ENCODE results near the gene GPR12.
"Not testable (repeated sequence)": the region's sequence is repeated elsewhere in the genome, so short reads cannot be mapped to it uniquely, and the experiment has no call there.

The GPR12 gene

DNA sequence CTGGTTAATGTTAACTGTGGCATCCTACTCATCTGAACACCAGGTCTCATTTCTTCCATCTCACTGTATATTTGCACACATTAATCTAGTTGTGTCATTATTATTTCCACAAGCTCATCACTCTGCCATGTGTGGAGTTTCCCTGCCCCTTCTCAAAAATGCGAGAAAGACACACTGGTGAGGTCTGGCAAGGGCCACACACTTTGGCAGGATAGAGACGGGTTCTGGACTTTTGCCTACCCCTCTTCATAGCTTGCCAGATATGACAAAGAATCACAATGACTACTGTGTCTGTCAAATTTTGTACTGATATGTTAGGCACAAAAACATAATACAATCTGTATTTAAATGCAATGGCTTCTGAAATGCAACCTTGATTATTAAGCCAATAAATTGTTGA is 12.9 kb downstream of the GPR12 start:
- no peak for DNase-seq (ENCODE audit: low read depth in 2 of 2)

- no peak for DNase-seq (ENCODE audit: low read depth in 2 of 2)
These were observed 16.6 kb downstream of the GPR12 start for GRCh38 chr13:26743971-26744370.

GRCh38 chr13:26742691-26743358 is 17.8 kb downstream of the GPR12 start:
- no peak for DNase-seq (ENCODE audit: low read depth in 2 of 2)

GRCh38 chr13:26735677-26736076 is 24.9 kb downstream of the GPR12 start:
- no peak for DNase-seq (ENCODE audit: low read depth in 2 of 2)

- DNase-seq (ENCODE audit: low read depth in 2 of 2): no peak
These were observed 33.0 kb downstream of the GPR12 start for GRCh38 chr13:26727633-26728032.

- no peak for DNase-seq (ENCODE audit: low read depth in 2 of 2)
These were observed 33.5 kb downstream of the GPR12 start for GRCh38 chr13:26727122-26727521.

DNA sequence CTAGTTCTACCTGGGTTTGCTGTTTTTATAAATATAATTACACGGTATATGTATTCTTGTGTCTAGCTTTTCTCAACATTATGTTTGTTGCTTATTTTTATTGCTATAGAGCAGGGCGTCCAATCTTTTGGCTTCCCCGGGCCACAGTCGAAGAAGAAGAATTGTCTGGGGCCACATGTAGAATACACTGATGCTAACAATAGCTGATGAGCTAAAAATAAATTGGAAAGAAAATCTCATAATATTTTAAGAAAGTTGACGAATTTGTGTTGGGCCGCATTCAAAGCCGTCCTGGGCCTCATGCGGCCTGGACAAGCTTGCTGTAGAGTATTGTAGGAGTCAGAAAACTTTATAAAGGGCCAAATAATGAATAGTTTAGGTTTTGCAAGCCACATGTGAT is 33.9 kb downstream of the GPR12 start:
- no peak for DNase-seq (ENCODE audit: low read depth in 2 of 2)

GRCh38 chr13:26723620-26724019 is 37.0 kb downstream of the GPR12 start:
- not testable (repeated sequence) for DNase-seq (ENCODE audit: low read depth in 2 of 2)

- no peak for DNase-seq (ENCODE audit: low read depth in 2 of 2)
These were observed 38.3 kb downstream of the GPR12 start for GRCh38 chr13:26722321-26722720.

GRCh38 chr13:26721251-26722121 is 39.1 kb downstream of the GPR12 start:
- no peak for DNase-seq (ENCODE audit: low read depth in 2 of 2)

- no peak for DNase-seq (ENCODE audit: low read depth in 2 of 2)
These were observed 41.1 kb downstream of the GPR12 start for GRCh38 chr13:26719356-26719945.

GRCh38 chr13:26718872-26719271 is 41.7 kb downstream of the GPR12 start:
- DNase-seq (ENCODE audit: low read depth in 2 of 2): no peak

DNA sequence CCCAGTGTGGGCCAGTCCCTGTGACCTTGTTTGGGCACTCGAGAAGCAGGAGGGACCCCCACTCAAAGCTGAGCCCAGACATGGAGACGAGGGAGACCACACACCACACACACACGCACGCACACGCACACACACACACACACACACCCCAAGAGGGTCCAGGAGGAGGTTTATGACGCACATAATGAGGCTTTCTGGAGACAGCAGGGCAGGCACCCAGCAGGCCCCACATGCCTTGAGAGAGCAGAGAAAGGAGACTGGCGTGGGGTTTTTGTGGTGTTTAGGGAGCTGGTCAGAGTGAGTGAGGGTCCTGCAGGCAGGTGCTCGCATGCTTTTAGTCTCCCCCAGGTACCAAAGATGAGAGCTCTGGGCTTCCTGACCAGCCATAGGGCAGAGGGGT is 42.4 kb downstream of the GPR12 start:
- no peak for DNase-seq (ENCODE audit: low read depth in 2 of 2)

DNA sequence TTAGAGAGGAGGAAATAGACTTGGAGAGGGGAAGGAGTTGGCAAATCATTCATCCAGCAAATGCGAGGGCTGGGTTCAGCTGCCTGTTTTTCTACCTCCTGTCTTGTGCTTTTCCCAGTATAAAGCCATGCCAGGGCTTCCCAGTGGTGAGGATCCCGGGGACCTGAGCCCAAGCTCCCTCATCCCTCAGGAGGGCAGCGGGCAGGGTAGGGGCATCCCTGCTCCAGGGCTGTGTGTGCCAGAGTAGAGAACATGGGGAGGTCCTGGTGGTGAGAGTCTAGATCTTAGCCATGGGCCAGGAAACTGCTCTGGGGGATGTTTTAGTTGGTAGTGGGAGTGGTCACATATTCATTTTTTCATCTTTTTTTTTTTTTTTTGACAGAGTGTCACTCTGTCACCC is 43.6 kb downstream of the GPR12 start:
- DNase-seq (ENCODE audit: low read depth in 2 of 2): no peak

- DNase-seq (ENCODE audit: low read depth in 2 of 2): no peak
These were observed 47.2 kb downstream of the GPR12 start for GRCh38 chr13:26713341-26713740.

- no peak for DNase-seq (ENCODE audit: low read depth in 2 of 2)
These were observed 49.4 kb downstream of the GPR12 start for GRCh38 chr13:26711211-26711610.

DNA sequence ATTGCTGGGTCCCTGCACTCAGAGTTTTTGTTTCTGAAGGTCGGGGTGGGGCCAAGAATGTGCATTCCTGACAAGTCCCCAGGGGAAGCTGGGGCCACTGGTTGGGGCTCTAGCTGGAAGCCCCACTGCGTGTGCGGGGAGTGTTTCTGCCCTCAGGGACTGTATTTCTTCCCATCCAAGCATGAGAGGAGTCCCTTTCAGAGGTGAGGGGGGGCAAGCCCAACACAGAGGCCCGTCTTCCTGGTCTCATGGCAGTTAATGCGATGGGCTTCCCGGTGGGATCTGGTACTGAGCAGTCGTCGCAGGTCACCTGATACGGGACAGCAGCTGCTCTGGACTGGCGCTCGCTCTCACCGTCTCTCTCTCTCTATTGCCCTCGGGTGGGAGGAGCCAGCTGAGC is 50.4 kb downstream of the GPR12 start:
- no peak for DNase-seq (ENCODE audit: low read depth in 2 of 2)

- no peak for DNase-seq (ENCODE audit: low read depth in 2 of 2)
These were observed 51.1 kb downstream of the GPR12 start for GRCh38 chr13:26709461-26709860.

DNA sequence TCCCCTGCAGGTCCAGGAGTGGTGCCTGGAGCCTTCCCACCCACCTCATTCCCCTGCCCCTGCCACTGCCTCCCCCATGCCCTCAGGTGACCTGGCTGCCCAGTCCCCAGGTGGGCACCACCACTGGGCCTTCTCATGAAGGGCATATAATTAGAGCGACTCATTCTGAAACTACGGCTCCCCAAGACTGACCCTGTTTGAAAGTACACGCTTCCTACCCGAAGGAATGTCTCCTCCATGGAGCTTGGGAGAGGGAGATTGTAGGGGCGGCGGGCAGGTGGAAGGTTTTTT is 52.6 kb downstream of the GPR12 start:
- DNase-seq (ENCODE audit: low read depth in 2 of 2): no peak

DNA sequence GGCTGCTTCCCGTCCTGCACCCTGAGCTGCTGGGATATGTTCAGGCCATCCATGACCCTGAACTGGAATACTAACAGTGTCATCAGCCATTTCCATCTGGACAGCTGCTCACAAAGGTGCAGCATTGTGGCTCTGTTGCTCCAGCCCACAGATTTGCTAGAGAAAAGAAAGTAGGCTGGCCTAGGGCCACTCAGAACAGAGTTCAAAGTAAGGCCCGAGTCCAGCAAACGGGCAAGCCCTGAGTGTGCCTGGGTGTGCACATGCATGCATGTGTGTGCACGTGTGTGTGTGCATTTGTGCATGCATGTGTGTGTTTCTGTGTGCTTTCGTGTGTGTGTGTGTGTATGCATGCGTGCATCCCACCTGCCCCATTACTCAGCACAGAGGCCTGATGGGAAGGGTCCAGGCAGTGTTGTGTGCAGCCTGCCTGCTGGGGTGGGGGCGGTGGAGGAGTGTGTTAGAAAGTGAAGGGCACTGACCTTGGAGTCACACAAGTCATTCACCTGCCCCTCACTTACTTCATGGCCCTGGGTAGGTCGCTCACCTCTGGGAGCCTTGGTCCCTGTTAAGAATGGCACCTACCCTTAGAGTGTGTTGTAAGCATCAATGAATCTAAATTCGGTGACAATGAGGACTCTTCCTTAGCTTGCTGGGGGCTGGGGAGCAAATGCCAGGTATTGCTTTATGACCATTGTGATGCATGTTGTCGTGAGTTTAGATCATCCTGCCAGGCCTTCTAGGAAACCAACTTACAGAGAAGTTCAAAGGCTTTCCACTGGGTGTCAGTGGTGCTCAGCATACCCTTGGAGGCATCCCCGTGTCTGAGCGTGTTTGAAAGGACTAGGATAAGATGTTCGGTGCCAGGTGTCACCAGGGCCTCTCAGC is 53.2 kb downstream of the GPR12 start:
- DNase-seq (ENCODE audit: low read depth in 2 of 2): no peak

GRCh38 chr13:26706381-26706780 is 54.2 kb downstream of the GPR12 start:
- no peak for DNase-seq (ENCODE audit: low read depth in 2 of 2)

- no peak for DNase-seq (ENCODE audit: low read depth in 2 of 2)
These were observed 55.0 kb downstream of the GPR12 start for GRCh38 chr13:26705536-26705935.

Data from stimulated activated CD8-positive, alpha-beta memory T cell treated with anti-CD3 and anti-CD28 coated beads, Interleukin-2, amount 100 ng/mL, for 1 hour (primary cell).